ENCODE measurements around the gene NPPB. TPM values are rescaled to one million over a fixed set of nuclear protein-coding genes. Genes with fewer than 3 reads are reported as not detected.

Gene NPPB
- total and polyA plus RNA-seq, 9 of the 15 experiments (the other 6 are each of a cell fraction or from before 2014, with no cell fraction given), result not detected

DNA sequence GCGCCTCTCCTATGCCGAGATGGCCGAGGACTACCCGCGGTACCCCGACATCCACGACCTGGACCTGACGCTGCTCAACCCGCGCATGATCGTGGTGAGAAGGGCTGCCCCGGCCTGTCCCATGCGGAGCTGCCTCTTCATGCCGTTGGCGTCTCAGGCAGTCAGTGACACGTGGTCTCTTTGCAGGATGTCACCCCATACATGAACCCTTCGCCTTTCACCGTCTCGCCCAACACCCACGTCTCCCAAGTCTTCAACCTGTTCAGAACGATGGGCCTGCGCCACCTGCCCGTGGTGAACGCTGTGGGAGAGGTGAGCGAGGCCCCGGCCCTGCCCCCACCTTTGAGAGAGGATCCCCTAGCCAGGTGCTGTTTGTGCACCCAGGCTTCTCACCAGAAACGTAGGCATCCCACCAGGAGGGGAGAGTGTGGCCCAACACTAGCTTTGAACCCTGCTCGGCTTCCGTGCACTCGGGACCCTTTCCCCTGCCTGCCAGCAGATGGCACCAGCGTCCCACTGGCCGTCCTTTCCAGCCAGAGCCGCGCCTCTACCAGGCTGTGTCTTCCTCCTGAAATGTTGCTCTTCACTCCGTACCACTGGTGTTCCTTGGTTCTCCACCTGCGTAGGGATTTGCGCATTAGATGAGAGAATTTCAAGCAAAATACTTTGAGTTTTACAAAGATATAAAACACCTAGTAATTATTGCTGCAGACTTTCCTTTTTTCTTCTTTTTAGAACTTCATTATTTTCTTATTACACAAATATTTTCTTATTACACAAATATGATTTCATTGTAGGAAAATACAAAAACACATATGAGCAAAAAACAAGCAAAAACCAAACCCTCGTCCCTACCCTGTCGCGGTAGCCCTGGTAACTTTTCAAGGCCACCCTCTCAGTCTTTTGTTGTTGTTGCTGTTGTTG is 20.1 kb downstream of the NPPB start (continued):
- TF ChIP-seq, protein P1, sequence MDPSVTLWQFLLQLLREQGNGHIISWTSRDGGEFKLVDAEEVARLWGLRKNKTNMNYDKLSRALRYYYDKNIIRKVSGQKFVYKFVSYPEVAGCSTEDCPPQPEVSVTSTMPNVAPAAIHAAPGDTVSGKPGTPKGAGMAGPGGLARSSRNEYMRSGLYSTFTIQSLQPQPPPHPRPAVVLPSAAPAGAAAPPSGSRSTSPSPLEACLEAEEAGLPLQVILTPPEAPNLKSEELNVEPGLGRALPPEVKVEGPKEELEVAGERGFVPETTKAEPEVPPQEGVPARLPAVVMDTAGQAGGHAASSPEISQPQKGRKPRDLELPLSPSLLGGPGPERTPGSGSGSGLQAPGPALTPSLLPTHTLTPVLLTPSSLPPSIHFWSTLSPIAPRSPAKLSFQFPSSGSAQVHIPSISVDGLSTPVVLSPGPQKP (CRISPR knock-in tag; IDR thresholded peaks at IDR 0.05), result no peak
- TF ChIP-seq, protein P2, sequence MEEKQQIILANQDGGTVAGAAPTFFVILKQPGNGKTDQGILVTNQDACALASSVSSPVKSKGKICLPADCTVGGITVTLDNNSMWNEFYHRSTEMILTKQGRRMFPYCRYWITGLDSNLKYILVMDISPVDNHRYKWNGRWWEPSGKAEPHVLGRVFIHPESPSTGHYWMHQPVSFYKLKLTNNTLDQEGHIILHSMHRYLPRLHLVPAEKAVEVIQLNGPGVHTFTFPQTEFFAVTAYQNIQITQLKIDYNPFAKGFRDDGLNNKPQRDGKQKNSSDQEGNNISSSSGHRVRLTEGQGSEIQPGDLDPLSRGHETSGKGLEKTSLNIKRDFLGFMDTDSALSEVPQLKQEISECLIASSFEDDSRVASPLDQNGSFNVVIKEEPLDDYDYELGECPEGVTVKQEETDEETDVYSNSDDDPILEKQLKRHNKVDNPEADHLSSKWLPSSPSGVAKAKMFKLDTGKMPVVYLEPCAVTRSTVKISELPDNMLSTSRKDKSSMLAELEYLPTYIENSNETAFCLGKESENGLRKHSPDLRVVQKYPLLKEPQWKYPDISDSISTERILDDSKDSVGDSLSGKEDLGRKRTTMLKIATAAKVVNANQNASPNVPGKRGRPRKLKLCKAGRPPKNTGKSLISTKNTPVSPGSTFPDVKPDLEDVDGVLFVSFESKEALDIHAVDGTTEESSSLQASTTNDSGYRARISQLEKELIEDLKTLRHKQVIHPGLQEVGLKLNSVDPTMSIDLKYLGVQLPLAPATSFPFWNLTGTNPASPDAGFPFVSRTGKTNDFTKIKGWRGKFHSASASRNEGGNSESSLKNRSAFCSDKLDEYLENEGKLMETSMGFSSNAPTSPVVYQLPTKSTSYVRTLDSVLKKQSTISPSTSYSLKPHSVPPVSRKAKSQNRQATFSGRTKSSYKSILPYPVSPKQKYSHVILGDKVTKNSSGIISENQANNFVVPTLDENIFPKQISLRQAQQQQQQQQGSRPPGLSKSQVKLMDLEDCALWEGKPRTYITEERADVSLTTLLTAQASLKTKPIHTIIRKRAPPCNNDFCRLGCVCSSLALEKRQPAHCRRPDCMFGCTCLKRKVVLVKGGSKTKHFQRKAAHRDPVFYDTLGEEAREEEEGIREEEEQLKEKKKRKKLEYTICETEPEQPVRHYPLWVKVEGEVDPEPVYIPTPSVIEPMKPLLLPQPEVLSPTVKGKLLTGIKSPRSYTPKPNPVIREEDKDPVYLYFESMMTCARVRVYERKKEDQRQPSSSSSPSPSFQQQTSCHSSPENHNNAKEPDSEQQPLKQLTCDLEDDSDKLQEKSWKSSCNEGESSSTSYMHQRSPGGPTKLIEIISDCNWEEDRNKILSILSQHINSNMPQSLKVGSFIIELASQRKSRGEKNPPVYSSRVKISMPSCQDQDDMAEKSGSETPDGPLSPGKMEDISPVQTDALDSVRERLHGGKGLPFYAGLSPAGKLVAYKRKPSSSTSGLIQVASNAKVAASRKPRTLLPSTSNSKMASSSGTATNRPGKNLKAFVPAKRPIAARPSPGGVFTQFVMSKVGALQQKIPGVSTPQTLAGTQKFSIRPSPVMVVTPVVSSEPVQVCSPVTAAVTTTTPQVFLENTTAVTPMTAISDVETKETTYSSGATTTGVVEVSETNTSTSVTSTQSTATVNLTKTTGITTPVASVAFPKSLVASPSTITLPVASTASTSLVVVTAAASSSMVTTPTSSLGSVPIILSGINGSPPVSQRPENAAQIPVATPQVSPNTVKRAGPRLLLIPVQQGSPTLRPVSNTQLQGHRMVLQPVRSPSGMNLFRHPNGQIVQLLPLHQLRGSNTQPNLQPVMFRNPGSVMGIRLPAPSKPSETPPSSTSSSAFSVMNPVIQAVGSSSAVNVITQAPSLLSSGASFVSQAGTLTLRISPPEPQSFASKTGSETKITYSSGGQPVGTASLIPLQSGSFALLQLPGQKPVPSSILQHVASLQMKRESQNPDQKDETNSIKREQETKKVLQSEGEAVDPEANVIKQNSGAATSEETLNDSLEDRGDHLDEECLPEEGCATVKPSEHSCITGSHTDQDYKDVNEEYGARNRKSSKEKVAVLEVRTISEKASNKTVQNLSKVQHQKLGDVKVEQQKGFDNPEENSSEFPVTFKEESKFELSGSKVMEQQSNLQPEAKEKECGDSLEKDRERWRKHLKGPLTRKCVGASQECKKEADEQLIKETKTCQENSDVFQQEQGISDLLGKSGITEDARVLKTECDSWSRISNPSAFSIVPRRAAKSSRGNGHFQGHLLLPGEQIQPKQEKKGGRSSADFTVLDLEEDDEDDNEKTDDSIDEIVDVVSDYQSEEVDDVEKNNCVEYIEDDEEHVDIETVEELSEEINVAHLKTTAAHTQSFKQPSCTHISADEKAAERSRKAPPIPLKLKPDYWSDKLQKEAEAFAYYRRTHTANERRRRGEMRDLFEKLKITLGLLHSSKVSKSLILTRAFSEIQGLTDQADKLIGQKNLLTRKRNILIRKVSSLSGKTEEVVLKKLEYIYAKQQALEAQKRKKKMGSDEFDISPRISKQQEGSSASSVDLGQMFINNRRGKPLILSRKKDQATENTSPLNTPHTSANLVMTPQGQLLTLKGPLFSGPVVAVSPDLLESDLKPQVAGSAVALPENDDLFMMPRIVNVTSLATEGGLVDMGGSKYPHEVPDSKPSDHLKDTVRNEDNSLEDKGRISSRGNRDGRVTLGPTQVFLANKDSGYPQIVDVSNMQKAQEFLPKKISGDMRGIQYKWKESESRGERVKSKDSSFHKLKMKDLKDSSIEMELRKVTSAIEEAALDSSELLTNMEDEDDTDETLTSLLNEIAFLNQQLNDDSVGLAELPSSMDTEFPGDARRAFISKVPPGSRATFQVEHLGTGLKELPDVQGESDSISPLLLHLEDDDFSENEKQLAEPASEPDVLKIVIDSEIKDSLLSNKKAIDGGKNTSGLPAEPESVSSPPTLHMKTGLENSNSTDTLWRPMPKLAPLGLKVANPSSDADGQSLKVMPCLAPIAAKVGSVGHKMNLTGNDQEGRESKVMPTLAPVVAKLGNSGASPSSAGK (IDR thresholded peaks at IDR 0.05), result no peak
- TF ChIP-seq FOXJ3 (CRISPR knock-in tag; IDR thresholded peaks at IDR 0.05) (no peak), ZNF239 (CRISPR knock-in tag; IDR thresholded peaks at IDR 0.05) (peak; percentile 24; the same call in 1 of the 2 replicates), CREM (IDR thresholded peaks at IDR 0.05; ENCODE audit: low read depth) (peak; percentile 36; the same call in 1 of the 2 replicates), MTA3 (IDR thresholded peaks at IDR 0.05; ENCODE audit: borderline replicate concordance) (no peak), ZNF282 (CRISPR knock-in tag; IDR thresholded peaks at IDR 0.05) (no peak), ZFX (CRISPR knock-in tag; IDR thresholded peaks at IDR 0.05) (no peak), EWSR1 (IDR thresholded peaks at IDR 0.05; ENCODE audit: borderline replicate concordance, low read depth, partially characterized antibody) (no peak)
- TF ChIP-seq, protein P3, sequence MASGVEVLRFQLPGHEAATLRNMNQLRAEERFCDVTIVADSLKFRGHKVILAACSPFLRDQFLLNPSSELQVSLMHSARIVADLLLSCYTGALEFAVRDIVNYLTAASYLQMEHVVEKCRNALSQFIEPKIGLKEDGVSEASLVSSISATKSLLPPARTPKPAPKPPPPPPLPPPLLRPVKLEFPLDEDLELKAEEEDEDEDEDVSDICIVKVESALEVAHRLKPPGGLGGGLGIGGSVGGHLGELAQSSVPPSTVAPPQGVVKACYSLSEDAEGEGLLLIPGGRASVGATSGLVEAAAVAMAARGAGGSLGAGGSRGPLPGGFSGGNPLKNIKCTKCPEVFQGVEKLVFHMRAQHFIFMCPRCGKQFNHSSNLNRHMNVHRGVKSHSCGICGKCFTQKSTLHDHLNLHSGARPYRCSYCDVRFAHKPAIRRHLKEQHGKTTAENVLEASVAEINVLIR (CRISPR knock-in tag; IDR thresholded peaks at IDR 0.05), result no peak
- TF ChIP-seq, protein P4, sequence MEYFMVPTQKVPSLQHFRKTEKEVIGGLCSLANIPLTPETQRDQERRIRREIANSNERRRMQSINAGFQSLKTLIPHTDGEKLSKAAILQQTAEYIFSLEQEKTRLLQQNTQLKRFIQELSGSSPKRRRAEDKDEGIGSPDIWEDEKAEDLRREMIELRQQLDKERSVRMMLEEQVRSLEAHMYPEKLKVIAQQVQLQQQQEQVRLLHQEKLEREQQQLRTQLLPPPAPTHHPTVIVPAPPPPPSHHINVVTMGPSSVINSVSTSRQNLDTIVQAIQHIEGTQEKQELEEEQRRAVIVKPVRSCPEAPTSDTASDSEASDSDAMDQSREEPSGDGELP (CRISPR knock-in tag; IDR thresholded peaks at IDR 0.05; ENCODE audit: borderline replicate concordance), result peak; percentile 60; the same call in 1 of the 2 replicates

Measured in K562 (cell line).